Mesendoderm (in vitro differentiated cells): Measurements from ENCODE around the gene CDKN1B.

Source experiments
- DNase-seq: peaks from one replicate; pipeline ENCODE4 v3.0.0; 2013
- H2AK5ac ChIP-seq: 2 replicates; pipeline ENCODE4 v1.6.1; 2013; ENCODE audit warnings: low read length, inconsistent platforms
- H2BK120ac ChIP-seq: 2 replicates; pipeline ENCODE4 v1.6.1; 2013; ENCODE audit warnings: low read depth, mild to moderate bottlenecking, low read length, moderate library complexity, mixed read lengths
- H2BK15ac ChIP-seq: replicated peaks from 2 replicates; pipeline ENCODE4 v1.6.1; 2013; ENCODE audit warnings: low read depth, mild to moderate bottlenecking, moderate library complexity
- H2BK5ac ChIP-seq: 2 replicates; pipeline ENCODE4 v1.6.1; 2013; ENCODE audit warnings: low read length, inconsistent platforms
- H3K18ac ChIP-seq: 2 replicates; pipeline ENCODE4 v1.6.1; 2013; ENCODE audit warnings: mild to moderate bottlenecking, low read length, mixed read lengths
- H3K23ac ChIP-seq: one replicate; pipeline ENCODE4 v1.6.1; 2013; ENCODE audit warnings: low read length
- H3K27ac ChIP-seq: 2 replicates; pipeline ENCODE4 v1.5.1; 2013; ENCODE audit warnings: low read depth, mild to moderate bottlenecking, inconsistent platforms, low read length, moderate library complexity
- H3K27me3 ChIP-seq: 2 replicates; pipeline ENCODE4 v1.6.1; 2013; ENCODE audit warnings: low read length, control low read depth, mild to moderate bottlenecking, inconsistent platforms; ENCODE audit not compliant: insufficient read depth, poor library complexity
- H3K36me3 ChIP-seq: 2 replicates; pipeline ENCODE4 v1.6.1; 2013; ENCODE audit warnings: low read length, inconsistent platforms; ENCODE audit not compliant: control insufficient read depth, insufficient read depth
- H3K4ac ChIP-seq: one replicate; pipeline ENCODE4 v1.6.1; 2013; ENCODE audit warnings: low read depth, mild to moderate bottlenecking, low read length, moderate library complexity
- H3K4me1 ChIP-seq: 2 replicates; pipeline ENCODE4 v1.6.1; 2013; ENCODE audit warnings: low read depth, low read length, inconsistent platforms; ENCODE audit not compliant: control insufficient read depth
- H3K4me2 ChIP-seq: 2 replicates; pipeline ENCODE4 v1.6.1; 2013; ENCODE audit warnings: low read length
- H3K4me3 ChIP-seq: 2 replicates; pipeline ENCODE4 v1.5.1; 2013; ENCODE audit warnings: mild to moderate bottlenecking, low read length
- H3K56ac ChIP-seq: one replicate; pipeline ENCODE4 v1.6.1; 2013; ENCODE audit warnings: low read length
- H3K79me1 ChIP-seq: 2 replicates; pipeline ENCODE4 v1.6.1; 2013; ENCODE audit warnings: low read length, inconsistent platforms
- H3K79me2 ChIP-seq: 2 replicates; pipeline ENCODE4 v1.6.1; 2013; ENCODE audit warnings: mild to moderate bottlenecking, low read length; ENCODE audit not compliant: control insufficient read depth, insufficient read depth
- H3K9ac ChIP-seq: 2 replicates; pipeline ENCODE4 v1.6.1; 2013; ENCODE audit warnings: low read length, inconsistent platforms
- H4K5ac ChIP-seq: one replicate; pipeline ENCODE4 v1.6.1; 2013; ENCODE audit warnings: low read length
- H4K8ac ChIP-seq: one replicate; pipeline ENCODE4 v1.6.1; 2013; ENCODE audit warnings: low read depth, mild to moderate bottlenecking, control low read depth, low read length, moderate library complexity
- WGBS: extraction: QIAGEN DNeasy Blood & Tissue Kit; methylation state at CpG from one replicate; pipeline ENCODE4 v1.1.7; 2013; ENCODE audit warnings: low lambda C conversion rate, missing lambda C conversion rate; ENCODE audit not compliant: insufficient coverage; ENCODE audit errors: extremely low coverage; 5-methylcytosine and 5-hydroxymethylcytosine counted together

Gene CDKN1B

GRCh38 chr12:12722435-12723148, 5.4 kb downstream of the CDKN1B start:
- Histone ChIP-seq H3K4me3 (no peak overlapping the region), H2BK15ac (no peak overlapping the region), H4K5ac (no peak overlapping the region), H3K36me3 (no peaks in the 10 kb centered on the region), H3K79me1 (peaks cover 3% of the 10 kb centered on the region), H3K27me3 (no peaks in the 10 kb centered on the region), H3K56ac (no peak overlapping the region), H3K79me2 (peaks cover 9% of the 10 kb centered on the region), H3K9ac (no peak overlapping the region), H3K4me2 (no peak overlapping the region), H3K4me1 (peaks cover 3% of the 10 kb centered on the region), H2AK5ac (no peak overlapping the region), H3K18ac (no peak overlapping the region), H3K23ac (no peak overlapping the region), H3K4ac (no peak overlapping the region), H4K8ac (no peak overlapping the region), H3K27ac (no peak overlapping the region), H2BK5ac (no peak overlapping the region), H2BK120ac (no peak overlapping the region)
- WGBS, result no CpG with 5 or more reads among the region's 3 CpGs
- no peak for DNase-seq

GRCh38 chr12:12723149-12723680, 6.0 kb downstream of the CDKN1B start:
- WGBS, result no CpG with 5 or more reads among the region's 11 CpGs

GRCh38 chr12:12723681-12724420, 6.7 kb downstream of the CDKN1B start:
- Histone ChIP-seq H4K5ac (no peak overlapping the region), H2BK5ac (no peak overlapping the region), H3K23ac (no peak overlapping the region), H3K27ac (peak overlapping the region; percentile 100), H2AK5ac (no peak overlapping the region), H3K4me1 (peaks cover 3% of the 10 kb centered on the region), H3K4me2 (peak overlapping the region; percentile 90), H2BK120ac (peak overlapping the region; percentile 79), H3K36me3 (no peaks in the 10 kb centered on the region), H2BK15ac (no peak overlapping the region), H3K79me1 (no peaks in the 10 kb centered on the region), H3K4ac (peak overlapping the region; percentile 100), H3K27me3 (no peaks in the 10 kb centered on the region), H4K8ac (peak overlapping the region; percentile 88), H3K9ac (peak overlapping the region; percentile 92), H3K18ac (peak overlapping the region; percentile 100), H3K56ac (peak overlapping the region; percentile 98), H3K4me3 (peak overlapping the region; percentile 67), H3K79me2 (no peaks in the 10 kb centered on the region)
- DNase-seq, result no peak
- WGBS, result no CpG with 5 or more reads among the region's 89 CpGs

More at GRCh38 chr12:12723149-12723680, 6.0 kb downstream of the CDKN1B start:
- H3K79me2 ChIP-seq, result peaks cover 5% of the 10 kb centered on the region
- no peak overlapping the region for H2BK5ac ChIP-seq
- no peak overlapping the region for H3K27ac ChIP-seq
- H2BK120ac ChIP-seq, result no peak overlapping the region
- peak overlapping the region; percentile 98 for H3K56ac ChIP-seq
- no peak for DNase-seq
- H3K9ac ChIP-seq, result peak overlapping the region; percentile 92
- no peak overlapping the region for H3K4ac ChIP-seq
- peaks cover 2% of the 10 kb centered on the region for H3K79me1 ChIP-seq
- H3K4me2 ChIP-seq, result peak overlapping the region; percentile 90
- H4K5ac ChIP-seq, result no peak overlapping the region
- H3K4me1 ChIP-seq, result peaks cover 3% of the 10 kb centered on the region
- H3K27me3 ChIP-seq, result no peaks in the 10 kb centered on the region
- no peaks in the 10 kb centered on the region for H3K36me3 ChIP-seq
- no peak overlapping the region for H2BK15ac ChIP-seq
- no peak overlapping the region for H4K8ac ChIP-seq
- no peak overlapping the region for H2AK5ac ChIP-seq
- H3K23ac ChIP-seq, result no peak overlapping the region
- peak overlapping the region; percentile 100 for H3K18ac ChIP-seq
- H3K4me3 ChIP-seq, result peak overlapping the region; percentile 67

GRCh38 chr12:12724421-12725085, 7.4 kb downstream of the CDKN1B start:
- no peaks in the 10 kb centered on the region for H3K79me2 ChIP-seq
- peak overlapping the region; percentile 88 for H4K8ac ChIP-seq
- peak overlapping the region; percentile 100 for H3K4ac ChIP-seq
- WGBS, result no CpG with 5 or more reads among the region's 46 CpGs
- H2BK15ac ChIP-seq, result no peak overlapping the region
- H3K4me2 ChIP-seq, result peak overlapping the region; percentile 90
- peak overlapping the region; percentile 100 for H3K18ac ChIP-seq
- H3K27ac ChIP-seq, result peak overlapping the region; percentile 100
- H3K79me1 ChIP-seq, result no peaks in the 10 kb centered on the region
- peak overlapping the region; percentile 67 for H3K4me3 ChIP-seq
- H3K56ac ChIP-seq, result peak overlapping the region; percentile 98
- H3K23ac ChIP-seq, result peak overlapping the region; percentile 73
- peak overlapping the region; percentile 83 for H2BK120ac ChIP-seq
- DNase-seq, result peak; percentile 38
- no peak overlapping the region for H2AK5ac ChIP-seq
- peak overlapping the region; percentile 86 for H2BK5ac ChIP-seq
- no peak overlapping the region for H4K5ac ChIP-seq
- no peaks in the 10 kb centered on the region for H3K36me3 ChIP-seq
- H3K9ac ChIP-seq, result peak overlapping the region; percentile 92
- H3K4me1 ChIP-seq, result peaks cover 3% of the 10 kb centered on the region
- no peaks in the 10 kb centered on the region for H3K27me3 ChIP-seq

- Histone ChIP-seq H3K79me1 (no peaks in the 10 kb centered on the region), H4K8ac (peak overlapping the region; percentile 69), H3K9ac (peak overlapping the region; percentile 92), H3K4me2 (peak overlapping the region; percentile 90), H3K56ac (peak overlapping the region; percentile 98), H2BK15ac (no peak overlapping the region), H2BK5ac (peak overlapping the region; percentile 86), H4K5ac (no peak overlapping the region), H3K23ac (peak overlapping the region; percentile 73), H3K79me2 (no peaks in the 10 kb centered on the region), H3K36me3 (no peaks in the 10 kb centered on the region), H3K4ac (peak overlapping the region; percentile 100), H3K4me3 (peak overlapping the region; percentile 73), H3K18ac (peak overlapping the region; percentile 100), H3K4me1 (peaks cover 3% of the 10 kb centered on the region), H3K27me3 (no peaks in the 10 kb centered on the region), H2BK120ac (peak overlapping the region; percentile 83), H3K27ac (peak overlapping the region; percentile 100), H2AK5ac (no peak overlapping the region)
- DNase-seq, result peak; percentile 98
- no CpG with 5 or more reads among the region's 93 CpGs for WGBS
Measured at GRCh38 chr12:12725086-12725955, 8.2 kb downstream of the CDKN1B start.
